Loucy (cell line): ENCODE measurements around the gene GNAL.

Experiments
- H2AFZ ChIP-seq: fragments of 200-600 bp; sonication (generic); 2 replicates; pipeline ENCODE4 v1.6.0; 2016; ENCODE audit warnings: antibody characterized with exemption, mild to moderate bottlenecking, low read length, moderate library complexity
- H3F3A ChIP-seq: fragments of 200-600 bp; 2 replicates; pipeline ENCODE4 v1.6.0; 2016; ENCODE audit warnings: antibody characterized with exemption, low read depth, mild to moderate bottlenecking
- H3K27me3 ChIP-seq: fragments of 200-600 bp; sonication (generic); 2 replicates; pipeline ENCODE4 v1.6.1; 2014; ENCODE audit warnings: low read length, mild to moderate bottlenecking; ENCODE audit not compliant: insufficient read depth, poor library complexity, severe bottlenecking
- H3K36me3 ChIP-seq: fragments of 200-600 bp; sonication (generic); 2 replicates; pipeline ENCODE4 v1.6.1; 2016; ENCODE audit warnings: low read length; ENCODE audit not compliant: insufficient read depth
- H3K4me1 ChIP-seq: fragments of 200-600 bp; sonication (generic); 2 replicates; pipeline ENCODE4 v1.5.1; 2014; ENCODE audit warnings: low read length, mild to moderate bottlenecking; ENCODE audit not compliant: insufficient read depth, poor library complexity, severe bottlenecking
- H3K4me2 ChIP-seq: fragments of 200-600 bp; sonication (generic); 2 replicates; pipeline ENCODE4 v1.6.0; 2014; ENCODE audit warnings: antibody characterized with exemption, low read length, low read depth, mild to moderate bottlenecking; ENCODE audit not compliant: poor library complexity, severe bottlenecking
- H3K4me3 ChIP-seq: fragments of 200-600 bp; sonication (generic); 2 replicates; pipeline ENCODE4 v1.5.1; 2014; ENCODE audit warnings: low read length, mild to moderate bottlenecking, mixed read lengths; ENCODE audit not compliant: poor library complexity, severe bottlenecking
- H3K79me2 ChIP-seq: fragments of 200-600 bp; sonication (generic); 2 replicates; pipeline ENCODE4 v1.6.1; 2014; ENCODE audit warnings: low read length; ENCODE audit not compliant: insufficient read depth
- H3K9ac ChIP-seq: fragments of 200-600 bp; sonication (generic); 2 replicates; pipeline ENCODE4 v1.6.0; 2014; ENCODE audit warnings: mild to moderate bottlenecking, low read depth, low read length, moderate library complexity; ENCODE audit not compliant: poor library complexity, severe bottlenecking
- H3K9me2 ChIP-seq: fragments of 200-600 bp; sonication (generic); replicated peaks from 2 replicates; pipeline ENCODE4 v1.6.1; 2016; ENCODE audit warnings: low read depth, low read length, mixed read lengths
- H3K9me3 ChIP-seq: fragments of 200-600 bp; sonication (generic); 2 replicates; pipeline ENCODE4 v1.6.1; 2014; ENCODE audit warnings: mild to moderate bottlenecking, antibody characterized with exemption, low read length, low read depth; ENCODE audit not compliant: insufficient read depth
- H4K20me1 ChIP-seq: fragments of 200-600 bp; sonication (generic); 2 replicates; pipeline ENCODE4 v1.6.0; 2014; ENCODE audit warnings: antibody characterized with exemption, low read length, mild to moderate bottlenecking; ENCODE audit not compliant: insufficient read depth, poor library complexity, severe bottlenecking
- EZH2phosphoT487 ChIP-seq: fragments of 200-600 bp; IDR thresholded peaks from 2 replicates; pipeline ENCODE4 v1.6.1; 2018; ENCODE audit warnings: antibody characterized with exemption, mild to moderate bottlenecking, moderate library complexity, borderline replicate concordance
- TF ChIP-seq, protein P1 (sequence below): fragments of 200-600 bp; sonication (generic); conservative IDR thresholded peaks from 2 replicates; pipeline ENCODE4 v1.5.1; 2014; ENCODE audit warnings: mild to moderate bottlenecking, antibody characterized with exemption, low read length

Gene GNAL

GRCh38 chr18:11866764-11867163 lies 177.7 kb downstream of the GNAL start:
- no peaks in the 10 kb centered on the region for H3K27me3 ChIP-seq
- no peaks in the 10 kb centered on the region for H3F3A ChIP-seq
- H3K79me2 ChIP-seq = no peaks in the 10 kb centered on the region
- H2AFZ ChIP-seq = no peak overlapping the region
- H3K36me3 ChIP-seq = no peaks in the 10 kb centered on the region
- no peak overlapping the region for H3K9ac ChIP-seq
- H3K4me3 ChIP-seq = no peak overlapping the region
- TF ChIP-seq EZH2phosphoT487 = no peak
- TF ChIP-seq, protein P1, sequence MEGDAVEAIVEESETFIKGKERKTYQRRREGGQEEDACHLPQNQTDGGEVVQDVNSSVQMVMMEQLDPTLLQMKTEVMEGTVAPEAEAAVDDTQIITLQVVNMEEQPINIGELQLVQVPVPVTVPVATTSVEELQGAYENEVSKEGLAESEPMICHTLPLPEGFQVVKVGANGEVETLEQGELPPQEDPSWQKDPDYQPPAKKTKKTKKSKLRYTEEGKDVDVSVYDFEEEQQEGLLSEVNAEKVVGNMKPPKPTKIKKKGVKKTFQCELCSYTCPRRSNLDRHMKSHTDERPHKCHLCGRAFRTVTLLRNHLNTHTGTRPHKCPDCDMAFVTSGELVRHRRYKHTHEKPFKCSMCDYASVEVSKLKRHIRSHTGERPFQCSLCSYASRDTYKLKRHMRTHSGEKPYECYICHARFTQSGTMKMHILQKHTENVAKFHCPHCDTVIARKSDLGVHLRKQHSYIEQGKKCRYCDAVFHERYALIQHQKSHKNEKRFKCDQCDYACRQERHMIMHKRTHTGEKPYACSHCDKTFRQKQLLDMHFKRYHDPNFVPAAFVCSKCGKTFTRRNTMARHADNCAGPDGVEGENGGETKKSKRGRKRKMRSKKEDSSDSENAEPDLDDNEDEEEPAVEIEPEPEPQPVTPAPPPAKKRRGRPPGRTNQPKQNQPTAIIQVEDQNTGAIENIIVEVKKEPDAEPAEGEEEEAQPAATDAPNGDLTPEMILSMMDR = no peak
- no peaks in the 10 kb centered on the region for H4K20me1 ChIP-seq
- H3K9me3 ChIP-seq = no peaks in the 10 kb centered on the region
- no peak overlapping the region for H3K4me2 ChIP-seq
- H3K4me1 ChIP-seq = no peaks in the 10 kb centered on the region
- no peaks in the 10 kb centered on the region for H3K9me2 ChIP-seq

- no peaks in the 10 kb centered on the region for H3K27me3 ChIP-seq
- H3K9me3 ChIP-seq = no peaks in the 10 kb centered on the region
- TF ChIP-seq, protein P1 = no peak
- TF ChIP-seq EZH2phosphoT487 = no peak
- H2AFZ ChIP-seq = no peak overlapping the region
- H3K4me1 ChIP-seq = no peaks in the 10 kb centered on the region
- no peaks in the 10 kb centered on the region for H4K20me1 ChIP-seq
- no peaks in the 10 kb centered on the region for H3K9me2 ChIP-seq
- H3F3A ChIP-seq = no peaks in the 10 kb centered on the region
- H3K79me2 ChIP-seq = no peaks in the 10 kb centered on the region
- no peaks in the 10 kb centered on the region for H3K36me3 ChIP-seq
- no peak overlapping the region for H3K4me3 ChIP-seq
- H3K4me2 ChIP-seq = no peak overlapping the region
- no peak overlapping the region for H3K9ac ChIP-seq
These were observed 179.2 kb downstream of the GNAL start for GRCh38 chr18:11868230-11868629.

- Histone ChIP-seq H3F3A (no peaks in the 10 kb centered on the region), H3K36me3 (no peaks in the 10 kb centered on the region), H3K79me2 (no peaks in the 10 kb centered on the region), H3K4me3 (no peak overlapping the region), H3K4me1 (no peaks in the 10 kb centered on the region), H4K20me1 (no peaks in the 10 kb centered on the region), H3K9me3 (no peaks in the 10 kb centered on the region), H3K9ac (no peak overlapping the region), H3K9me2 (no peaks in the 10 kb centered on the region), H2AFZ (no peak overlapping the region), H3K27me3 (no peaks in the 10 kb centered on the region), H3K4me2 (no peak overlapping the region)
- TF ChIP-seq, protein P1 = no peak
- no peak for TF ChIP-seq EZH2phosphoT487
These were observed 182.4 kb downstream of the GNAL start for GRCh38 chr18:11871501-11871900.
